HG02840 (cell line): ENCODE data around the gene TFPI.
"Not testable (repeated sequence)": the region's sequence is repeated elsewhere in the genome, so short reads cannot be mapped to it uniquely, and the experiment has no call there.

ENCODE experiments used
- ATAC-seq: cut with Tn5 transposase; IDR thresholded peaks from one replicate; pipeline ENCODE4 v1.9.1; 2021; ENCODE audit warnings: mild to moderate bottlenecking, moderate library complexity, moderate number of reproducible peaks; ENCODE audit not compliant: unreplicated experiment, low FRiP score

Gene TFPI

DNA sequence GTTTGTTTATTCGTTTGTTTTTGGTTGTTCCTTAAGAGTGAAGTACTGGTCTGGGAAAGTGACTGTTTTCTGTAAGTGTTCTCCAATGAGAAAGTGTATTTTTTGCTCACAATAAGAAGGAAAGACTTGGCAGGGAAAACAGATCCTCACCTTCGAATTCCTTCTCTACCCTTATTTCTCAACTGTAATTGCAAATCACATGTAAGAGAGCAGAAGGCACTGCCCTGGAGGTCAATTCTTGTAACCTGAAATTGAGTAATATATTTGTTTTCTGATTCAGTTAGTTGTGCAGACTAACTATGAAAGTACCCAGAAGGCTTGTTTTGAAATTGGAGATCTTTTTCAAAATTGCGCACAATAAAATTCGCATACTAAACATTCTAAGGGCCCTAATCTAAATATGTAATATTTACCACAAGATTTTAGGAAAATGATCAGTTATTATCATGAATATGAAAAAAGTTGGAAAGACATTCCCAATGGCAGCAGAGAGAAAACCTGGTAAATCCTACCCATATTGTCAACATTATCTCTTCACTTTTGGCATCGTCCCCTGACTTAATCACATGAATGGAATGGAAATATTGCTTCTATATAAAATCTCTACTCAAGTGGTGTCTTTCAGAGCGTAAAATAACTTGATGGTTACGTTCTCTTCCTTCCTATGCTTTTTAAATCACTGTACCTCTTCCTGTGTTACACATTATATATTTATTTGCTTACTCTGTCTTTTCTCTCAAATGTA lies 24.1 kb downstream of the TFPI start:
- ATAC-seq, result no peak

DNA sequence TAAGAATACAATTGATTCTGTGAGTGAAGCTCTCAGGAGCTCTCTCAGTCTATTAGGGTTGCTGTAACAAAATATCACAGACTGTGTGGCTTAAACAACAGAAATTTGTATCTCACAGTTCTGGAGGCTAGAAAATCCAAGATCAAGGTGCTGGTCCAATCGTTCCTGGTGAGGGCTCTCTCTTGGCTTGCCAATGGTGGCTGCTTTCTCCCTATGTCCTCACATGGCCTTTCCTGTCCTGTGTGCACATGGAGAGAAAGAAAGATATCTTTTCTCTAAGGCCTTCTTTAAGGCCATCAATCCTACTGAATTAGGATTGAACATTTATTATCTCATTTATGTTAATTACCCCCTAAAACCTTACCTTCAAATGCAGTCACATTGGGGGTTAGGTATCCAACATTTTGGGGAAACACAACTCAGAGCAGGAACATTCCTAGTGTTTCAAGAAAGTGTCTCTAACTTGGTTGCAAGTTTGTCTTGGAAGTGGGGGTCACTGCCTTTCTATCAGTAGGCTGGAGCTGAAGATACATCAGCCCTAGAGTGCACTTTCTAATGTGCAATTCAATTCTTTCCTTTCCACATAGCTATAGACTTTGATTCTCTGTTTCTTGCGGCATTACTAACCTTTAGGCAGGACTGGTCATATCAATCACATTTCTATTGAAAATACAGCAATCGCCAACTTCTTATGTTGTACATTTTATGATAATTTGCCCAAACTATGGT lies 24.8 kb downstream of the TFPI start:
- no peak for ATAC-seq

DNA sequence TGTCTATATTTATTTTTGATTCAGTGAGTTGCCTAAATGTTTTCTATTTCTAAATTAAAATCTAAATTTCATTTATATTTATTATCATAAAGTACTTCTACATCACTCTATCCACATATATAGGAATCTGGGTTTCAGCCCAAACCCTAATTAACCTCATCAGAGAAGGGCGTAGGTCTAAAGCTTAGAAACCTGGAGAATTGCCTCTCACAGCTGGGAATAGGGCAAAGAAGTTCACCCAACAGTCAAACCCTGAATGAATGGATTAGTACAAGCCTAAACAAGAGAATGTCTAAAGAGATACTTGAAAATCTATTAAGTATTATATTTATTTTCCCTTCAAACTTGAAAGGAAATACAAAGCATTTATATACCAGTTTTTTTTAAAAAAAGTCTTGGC lies 26.2 kb downstream of the TFPI start:
- ATAC-seq, result no peak

DNA sequence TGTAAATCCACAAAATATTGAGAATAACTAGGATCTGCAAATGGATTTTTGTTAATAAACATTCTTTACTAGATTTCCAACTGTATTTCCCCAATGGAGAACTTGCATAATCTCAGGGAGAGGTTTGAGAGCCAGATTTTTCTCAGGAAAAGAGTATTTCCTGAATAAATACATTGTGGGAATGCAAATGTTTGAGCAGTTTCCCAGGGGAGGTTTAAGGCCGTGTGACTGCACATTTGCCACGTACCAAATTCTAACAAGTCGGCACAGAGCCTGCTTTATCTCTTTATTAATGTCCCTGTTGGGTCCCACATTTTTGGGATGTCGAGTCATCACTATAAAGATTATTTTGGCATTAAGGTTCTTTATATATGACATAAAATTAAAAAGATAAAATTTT lies 27.0 kb downstream of the TFPI start:
- no peak for ATAC-seq

DNA sequence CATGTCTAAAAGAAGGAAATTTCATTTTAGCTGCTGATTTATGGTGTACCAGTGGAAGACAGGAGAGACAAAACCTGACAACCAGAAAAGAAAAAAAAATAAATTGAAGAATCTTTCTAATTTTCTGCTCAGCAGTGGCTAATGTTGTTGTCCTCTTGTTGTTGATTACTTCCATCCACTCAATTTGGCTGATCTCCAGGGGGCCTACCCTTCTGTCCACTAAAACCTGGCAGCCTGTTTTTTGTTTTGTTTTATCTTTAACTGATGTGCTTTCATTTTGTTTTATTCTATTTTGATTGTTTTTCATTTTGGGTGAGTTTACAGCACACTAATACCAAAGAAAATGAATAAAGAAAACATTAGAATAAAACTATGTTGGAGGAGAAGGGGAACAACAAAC lies 27.4 kb downstream of the TFPI start:
- ATAC-seq, result no peak

DNA sequence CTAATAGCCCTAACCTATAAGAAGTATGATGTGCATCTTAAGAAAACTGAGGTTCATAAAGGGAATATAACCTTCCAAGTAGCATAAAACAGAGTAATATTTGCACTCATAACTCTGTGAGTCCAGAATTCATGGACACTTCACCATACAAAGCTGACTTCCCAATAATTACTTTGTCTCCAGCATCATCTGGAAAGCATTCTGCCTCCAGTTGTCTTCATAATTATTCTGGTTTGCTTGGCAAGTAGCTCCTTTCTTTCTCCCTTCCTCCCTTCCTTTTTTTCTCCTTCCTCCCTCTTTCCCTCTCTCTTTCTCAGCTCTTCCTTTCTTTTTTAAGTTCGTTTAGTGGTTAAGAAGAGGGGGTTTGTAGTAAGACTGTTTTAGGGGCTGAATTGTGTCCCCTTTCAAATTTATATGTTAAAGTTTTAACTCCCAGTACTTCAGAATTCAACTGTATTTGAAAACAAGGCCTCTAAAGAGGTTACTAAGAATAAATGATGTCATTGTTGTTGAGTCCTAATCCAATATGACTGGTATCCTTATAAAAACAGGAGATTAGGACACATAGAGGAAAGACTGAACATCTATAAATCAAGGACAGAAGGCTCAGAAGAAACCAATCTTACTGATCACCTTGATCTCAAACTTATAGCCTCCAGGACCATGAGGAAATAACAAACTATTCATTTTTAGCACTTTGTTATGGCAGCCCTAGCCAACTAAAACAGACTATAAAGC lies 28.9 kb downstream of the TFPI start:
- ATAC-seq, result no peak

DNA sequence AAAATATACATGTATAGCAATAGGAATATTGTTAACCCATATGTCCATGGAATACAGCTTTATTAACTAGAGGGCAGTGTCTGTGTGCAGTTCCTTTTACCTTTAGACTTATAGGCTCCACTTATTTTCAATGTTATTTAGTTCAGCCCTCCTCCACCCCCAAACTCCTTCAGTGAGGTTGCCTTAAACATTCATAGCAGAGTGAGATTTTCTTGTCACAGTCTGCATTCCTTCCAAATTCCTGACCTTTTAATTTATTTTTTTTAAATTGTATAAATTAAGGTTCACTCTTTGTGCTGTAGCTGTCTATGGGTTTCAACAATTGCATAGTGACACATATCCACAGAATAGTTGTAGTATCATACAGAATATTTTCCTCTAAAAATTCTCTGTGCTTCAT lies 30.9 kb downstream of the TFPI start:
- ATAC-seq, result no peak

DNA sequence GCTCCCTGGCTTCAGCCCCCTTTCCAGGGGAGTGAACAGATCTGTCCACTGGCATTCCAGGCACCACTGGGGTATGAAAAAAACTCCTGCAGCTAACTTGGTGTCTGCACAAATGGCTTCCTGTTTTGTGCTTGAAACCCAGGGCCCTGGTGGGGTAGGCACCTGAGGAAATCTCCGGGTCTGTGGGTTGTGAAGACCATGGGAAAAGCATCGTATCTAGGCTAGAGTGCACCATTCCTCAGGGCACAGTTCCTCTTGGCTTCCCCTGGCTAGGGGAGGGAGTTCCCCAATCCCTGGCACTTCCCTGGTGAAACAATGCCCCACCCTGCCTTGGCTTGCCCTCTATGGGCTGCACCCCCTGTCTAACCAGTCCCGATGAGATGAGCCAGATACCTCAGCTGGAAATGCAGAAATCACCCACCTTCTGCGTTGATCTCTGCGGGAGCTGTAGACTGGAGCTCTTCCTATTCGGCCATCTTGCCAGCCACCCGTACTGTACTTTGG lies 34.1 kb downstream of the TFPI start:
- no peak for ATAC-seq

DNA sequence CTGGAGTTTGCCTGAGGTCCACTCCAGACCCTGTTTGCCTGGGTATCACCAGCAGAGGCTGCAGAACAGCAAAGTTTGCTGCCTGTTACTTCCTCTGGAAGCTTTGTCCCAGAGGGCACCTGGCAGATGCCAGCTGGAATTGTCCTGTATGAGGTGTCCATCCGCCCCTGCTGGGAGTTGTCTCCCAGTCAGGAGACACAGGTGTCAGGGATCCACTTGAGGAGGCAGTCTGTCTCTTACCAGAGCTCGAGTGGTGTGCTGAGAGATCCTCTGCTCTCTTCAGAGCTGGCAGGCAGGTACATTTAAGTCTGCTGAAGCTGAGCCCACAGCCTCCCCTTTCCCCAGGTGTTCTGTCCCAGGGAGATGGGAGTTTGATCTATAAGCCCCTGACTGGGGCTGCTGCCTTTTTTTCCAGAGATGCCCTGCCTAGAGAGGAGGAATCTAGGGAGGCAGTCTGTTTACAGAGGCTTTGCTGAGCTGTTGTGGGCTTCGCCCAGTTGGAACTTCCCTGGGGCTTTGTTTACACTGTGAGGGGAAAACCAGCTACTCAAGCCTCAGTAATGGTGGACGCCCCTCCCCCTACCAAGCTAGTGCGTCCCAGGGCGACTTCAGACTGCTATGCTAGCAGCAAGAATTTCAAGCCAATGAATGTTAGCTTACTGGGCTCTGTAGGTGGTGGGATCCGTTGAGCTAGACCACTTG lies 34.7 kb downstream of the TFPI start:
- no peak for ATAC-seq

DNA sequence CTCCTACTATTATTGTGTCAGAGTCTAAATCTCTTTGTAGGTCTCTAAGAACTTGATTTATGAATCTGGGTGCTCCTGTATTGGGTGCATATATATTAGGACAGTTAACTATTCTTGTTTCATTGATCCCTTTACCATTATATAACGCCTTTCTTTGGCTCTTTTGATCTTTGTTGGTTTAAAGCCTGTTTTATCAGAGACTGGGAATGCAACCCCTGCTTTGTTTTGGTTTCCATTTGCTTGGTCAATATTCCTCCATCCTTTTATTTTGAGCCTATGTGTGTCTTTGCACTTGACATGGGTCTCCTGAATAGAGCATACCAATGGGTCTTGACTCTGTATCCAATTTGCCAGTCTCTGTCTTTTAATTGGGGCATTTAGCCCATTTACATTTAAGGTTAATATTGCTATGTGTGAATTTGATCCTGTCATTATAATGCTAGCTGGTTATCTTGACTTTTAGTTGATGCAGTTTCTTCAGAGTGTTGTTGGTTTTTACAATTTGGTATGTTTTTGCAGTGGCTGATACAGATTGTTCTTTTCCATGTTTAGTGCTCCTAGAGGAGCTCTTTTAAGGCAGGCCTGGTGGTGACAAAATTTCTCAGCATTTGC lies 36.4 kb downstream of the TFPI start:
- not testable (repeated sequence) for ATAC-seq

DNA sequence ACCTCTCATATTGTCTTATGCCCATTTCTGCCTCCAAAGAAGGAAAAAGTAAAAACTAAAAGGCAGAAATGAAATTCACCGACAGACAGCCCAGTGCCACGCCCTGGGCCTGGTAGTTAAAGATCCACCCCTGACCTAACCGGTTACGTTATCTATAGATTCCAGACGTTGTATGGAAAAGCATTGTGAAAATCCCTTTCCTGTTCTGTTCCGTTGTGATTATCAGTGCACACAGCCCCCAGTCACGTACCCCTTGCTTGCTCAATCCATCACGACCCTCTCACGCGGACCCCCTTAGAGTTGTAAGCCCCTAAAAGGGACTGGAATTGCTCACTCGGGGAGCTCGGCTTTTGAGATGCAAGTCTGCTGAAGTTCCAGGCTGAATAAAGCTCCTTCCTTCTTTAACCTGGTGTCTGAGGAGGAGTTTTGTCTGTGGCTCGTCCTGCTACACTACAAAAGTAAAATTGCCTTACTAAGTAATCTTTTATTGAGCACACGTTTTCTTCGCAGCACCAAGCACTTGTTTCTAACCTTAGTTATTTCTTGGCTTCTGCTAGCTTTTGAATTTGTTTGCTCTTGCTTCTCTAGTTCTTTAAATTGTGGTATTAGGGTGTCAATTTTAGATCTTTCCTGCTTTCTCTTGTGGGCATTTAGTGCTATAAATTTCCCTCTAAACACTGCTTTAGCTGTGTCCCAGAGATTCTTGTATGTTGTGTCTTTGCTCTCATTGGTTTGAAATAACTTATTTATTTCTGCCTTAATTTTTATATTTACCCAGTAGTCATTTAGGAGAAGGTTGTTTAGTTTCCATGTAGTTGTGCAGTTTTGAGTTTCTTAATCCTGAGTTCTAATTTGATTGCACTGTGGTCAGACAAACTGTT lies 37.4 kb downstream of the TFPI start:
- ATAC-seq, result not testable (repeated sequence)

DNA sequence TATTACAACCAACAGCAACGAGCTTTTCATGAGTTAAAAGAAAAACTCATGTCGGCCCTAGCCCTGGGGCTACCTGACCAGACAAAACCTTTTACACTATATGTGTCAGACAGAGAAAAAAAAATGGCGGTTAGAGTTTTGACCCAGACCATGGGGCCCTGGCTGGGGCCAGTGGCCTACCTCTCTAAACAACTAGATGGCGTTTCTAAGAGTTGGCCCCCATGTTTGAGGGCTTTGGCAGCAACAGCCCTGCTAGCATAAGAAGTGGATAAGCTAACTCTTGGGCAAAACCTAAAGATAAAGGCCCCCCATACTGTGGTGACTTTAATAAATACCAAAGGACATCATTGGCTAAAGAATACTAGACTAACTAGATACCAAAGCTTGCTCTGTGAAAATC lies 39.3 kb downstream of the TFPI start:
- no peak for ATAC-seq

DNA sequence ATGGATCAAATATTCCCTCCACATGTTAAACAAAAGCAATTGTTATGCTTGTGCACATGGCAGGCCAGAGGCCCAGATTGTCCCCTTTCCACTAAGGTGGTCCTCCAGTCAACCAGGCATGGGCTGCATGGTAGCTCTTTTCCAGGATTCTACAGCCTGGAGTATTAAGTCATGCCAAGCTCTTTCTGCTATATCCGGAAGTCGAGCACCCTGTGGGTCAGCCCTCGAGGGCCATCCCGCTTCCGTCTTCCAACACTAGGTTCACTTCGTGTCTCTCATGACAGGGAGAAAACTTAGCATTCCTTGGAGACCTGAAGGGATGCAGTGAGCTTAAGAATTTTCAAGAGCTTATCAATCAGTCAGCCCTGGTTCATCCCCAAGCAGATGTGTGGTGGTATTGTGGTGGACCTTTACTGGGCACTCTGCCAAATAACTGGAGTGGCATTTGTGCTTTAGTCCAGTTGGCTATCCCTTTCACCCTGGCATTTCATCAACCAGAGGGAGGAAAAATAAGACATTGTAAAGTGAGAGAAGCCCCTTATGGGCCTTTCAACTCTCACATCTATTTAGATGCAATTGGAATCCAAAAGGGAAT lies 39.9 kb downstream of the TFPI start:
- not testable (repeated sequence) for ATAC-seq

DNA sequence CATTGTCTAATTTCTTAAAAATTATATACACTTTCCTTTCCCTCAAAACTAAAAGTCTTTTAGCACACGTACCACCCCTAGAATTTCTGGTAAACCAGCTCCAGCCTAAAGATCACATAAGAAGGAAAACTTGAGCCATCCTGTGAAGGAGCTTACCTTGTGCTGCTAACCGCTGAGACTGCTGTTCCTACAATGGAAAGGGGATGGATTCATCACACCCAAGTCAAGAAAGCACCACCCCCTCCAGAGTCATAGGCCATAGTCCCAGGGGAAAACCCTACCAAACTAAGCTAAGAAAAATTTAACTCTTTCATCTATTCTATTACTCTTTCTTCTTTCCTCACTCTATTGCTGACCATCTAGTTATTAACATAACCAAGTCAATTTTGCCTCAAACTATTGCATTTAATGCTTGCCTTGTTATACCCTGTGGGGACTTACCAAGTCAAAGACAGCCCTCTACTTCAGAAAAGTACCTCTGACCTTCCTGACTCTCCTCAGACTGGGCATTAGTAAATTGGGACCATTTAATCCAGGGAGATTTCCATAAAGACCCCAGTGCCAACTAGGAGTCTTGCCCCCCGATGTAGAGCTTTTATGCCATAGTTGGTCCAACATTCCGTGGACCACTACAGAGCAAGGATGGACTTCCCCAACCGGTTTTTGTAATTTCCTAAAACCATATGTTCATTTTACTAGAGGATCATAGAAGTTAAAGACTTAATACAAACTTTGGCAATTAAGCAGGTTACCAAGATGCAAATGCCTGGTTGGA lies 40.6 kb downstream of the TFPI start:
- not testable (repeated sequence) for ATAC-seq

DNA sequence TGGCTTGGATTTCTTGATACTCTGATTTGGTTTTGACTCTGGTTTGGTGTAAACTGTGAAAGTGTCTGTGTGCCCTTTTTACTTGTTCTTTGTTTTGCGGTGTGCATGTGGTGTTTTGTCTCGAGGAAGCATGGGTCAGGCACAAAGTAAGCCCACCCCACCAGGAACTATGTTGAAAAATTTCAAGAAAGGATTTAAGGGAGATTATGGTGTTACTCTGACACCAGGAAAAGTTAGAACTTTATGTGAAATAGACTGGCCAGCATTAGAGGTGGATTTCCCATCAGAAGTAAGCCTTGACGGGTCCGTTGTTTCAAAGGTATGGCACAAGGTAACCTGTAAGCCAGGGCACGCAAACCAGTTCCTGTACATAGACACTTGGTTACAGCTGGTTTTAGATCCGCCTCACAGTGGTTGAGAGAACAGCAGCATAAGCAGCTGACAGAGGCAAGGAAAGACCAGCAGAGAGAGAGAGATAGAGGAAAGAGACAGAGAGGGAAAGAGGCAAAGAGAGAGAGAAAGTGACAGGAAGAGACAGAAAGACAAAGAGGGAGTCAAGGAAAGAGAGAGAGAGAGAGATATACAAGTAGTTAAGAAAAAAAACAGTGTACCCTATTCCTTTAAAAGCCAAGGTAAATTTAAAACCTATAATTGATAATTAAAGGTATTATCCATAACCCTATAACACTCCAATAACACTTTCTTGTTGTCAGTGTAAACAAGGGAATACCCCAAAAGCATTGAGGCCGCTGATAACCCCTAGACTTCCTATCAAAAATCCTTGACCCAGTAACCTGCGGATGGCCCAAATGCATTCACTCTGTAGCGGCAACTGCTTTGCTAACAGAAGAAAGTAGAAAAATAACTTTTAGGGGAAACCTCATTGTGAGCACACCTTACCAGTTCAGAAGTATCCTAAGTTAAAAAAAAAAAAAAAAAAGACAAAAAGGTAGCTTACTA lies 42.6 kb downstream of the TFPI start:
- ATAC-seq, result no peak

DNA sequence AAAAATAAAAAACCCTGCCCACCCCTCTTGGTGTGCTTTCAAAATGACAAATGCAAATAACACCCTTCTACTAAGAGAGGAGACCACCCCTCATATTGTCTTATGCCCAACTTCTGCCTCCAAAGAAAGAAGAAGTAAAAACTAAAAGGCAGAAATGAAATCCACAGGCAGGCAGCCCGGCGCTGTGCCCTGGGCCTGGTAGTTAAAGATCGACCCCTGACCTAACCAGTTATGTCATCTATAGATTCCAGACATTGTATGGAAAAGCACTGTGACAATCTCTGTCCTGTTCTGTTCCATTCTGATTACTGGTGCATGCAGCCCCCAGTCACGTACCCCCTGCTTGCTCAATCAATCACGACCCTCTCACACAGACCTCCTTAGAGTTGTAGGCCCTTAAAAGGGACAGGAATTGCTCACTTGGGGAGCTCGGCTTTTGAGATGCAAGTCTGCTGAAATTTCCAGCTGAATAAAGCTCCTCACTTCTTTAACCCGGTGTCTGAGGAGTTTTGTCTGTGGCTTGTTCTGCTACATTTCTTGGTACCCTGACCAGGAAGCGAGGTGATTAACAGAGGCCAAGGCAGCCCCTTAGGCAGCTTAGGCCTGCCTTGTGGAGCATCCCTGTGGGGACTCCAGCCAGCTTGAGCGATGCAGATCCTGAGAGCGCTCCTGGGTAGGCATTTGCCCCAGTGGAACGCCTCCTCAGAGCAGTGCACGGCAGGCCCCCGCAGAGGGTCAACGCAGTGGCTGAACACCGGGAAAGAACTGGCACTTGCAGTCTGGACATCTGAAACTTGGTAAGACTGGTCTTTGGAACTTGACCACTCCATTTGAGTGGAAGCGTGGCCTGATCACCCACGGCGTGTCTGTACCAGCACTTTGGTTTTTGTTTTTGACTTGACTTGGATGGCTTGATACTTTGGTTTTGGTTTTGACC lies 43.5 kb downstream of the TFPI start:
- not testable (repeated sequence) for ATAC-seq
